ENCODE data around the gene TUBA4A.

DNA sequence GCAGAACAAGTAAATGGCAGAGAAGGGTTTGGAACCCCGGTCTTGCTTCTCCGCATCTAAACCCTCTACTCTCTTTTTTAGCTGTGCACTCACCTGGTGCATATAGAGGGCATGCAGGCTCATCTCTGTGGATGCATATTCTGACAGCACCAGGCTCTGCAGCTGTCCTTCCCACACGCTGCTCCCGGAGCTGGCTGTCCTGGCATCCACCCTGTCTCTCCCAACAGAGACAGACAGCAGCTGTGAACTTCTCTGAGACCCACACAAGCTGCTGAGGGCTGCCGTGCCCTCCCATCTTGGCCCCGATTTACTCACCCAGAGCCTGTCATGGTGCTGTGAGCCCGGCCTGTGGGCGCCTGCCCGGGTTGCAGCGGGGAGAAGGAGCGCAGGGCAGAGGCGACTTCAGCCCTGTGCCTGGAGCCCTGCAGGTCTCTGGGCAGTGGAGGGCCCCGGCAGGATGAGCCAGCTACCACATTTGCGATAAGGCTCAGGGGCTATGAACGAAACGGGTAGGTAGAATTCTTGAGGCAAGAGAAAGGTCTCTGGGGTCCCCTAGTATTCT is 31.7 kb downstream of the TUBA4A start:
- TF ChIP-seq, protein P1, sequence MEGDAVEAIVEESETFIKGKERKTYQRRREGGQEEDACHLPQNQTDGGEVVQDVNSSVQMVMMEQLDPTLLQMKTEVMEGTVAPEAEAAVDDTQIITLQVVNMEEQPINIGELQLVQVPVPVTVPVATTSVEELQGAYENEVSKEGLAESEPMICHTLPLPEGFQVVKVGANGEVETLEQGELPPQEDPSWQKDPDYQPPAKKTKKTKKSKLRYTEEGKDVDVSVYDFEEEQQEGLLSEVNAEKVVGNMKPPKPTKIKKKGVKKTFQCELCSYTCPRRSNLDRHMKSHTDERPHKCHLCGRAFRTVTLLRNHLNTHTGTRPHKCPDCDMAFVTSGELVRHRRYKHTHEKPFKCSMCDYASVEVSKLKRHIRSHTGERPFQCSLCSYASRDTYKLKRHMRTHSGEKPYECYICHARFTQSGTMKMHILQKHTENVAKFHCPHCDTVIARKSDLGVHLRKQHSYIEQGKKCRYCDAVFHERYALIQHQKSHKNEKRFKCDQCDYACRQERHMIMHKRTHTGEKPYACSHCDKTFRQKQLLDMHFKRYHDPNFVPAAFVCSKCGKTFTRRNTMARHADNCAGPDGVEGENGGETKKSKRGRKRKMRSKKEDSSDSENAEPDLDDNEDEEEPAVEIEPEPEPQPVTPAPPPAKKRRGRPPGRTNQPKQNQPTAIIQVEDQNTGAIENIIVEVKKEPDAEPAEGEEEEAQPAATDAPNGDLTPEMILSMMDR (IDR thresholded peaks at IDR 0.05): no peak
- no peak for TF ChIP-seq POLR2A (IDR thresholded peaks at IDR 0.05)
- TF ChIP-seq POLR2AphosphoS5 (IDR thresholded peaks at IDR 0.05): no peak
